ENCODE results near the gene MCOLN1.

GRCh38 chr19:7554565-7554964 lies 32.1 kb downstream of the MCOLN1 start:
- TF ChIP-seq, protein P1, sequence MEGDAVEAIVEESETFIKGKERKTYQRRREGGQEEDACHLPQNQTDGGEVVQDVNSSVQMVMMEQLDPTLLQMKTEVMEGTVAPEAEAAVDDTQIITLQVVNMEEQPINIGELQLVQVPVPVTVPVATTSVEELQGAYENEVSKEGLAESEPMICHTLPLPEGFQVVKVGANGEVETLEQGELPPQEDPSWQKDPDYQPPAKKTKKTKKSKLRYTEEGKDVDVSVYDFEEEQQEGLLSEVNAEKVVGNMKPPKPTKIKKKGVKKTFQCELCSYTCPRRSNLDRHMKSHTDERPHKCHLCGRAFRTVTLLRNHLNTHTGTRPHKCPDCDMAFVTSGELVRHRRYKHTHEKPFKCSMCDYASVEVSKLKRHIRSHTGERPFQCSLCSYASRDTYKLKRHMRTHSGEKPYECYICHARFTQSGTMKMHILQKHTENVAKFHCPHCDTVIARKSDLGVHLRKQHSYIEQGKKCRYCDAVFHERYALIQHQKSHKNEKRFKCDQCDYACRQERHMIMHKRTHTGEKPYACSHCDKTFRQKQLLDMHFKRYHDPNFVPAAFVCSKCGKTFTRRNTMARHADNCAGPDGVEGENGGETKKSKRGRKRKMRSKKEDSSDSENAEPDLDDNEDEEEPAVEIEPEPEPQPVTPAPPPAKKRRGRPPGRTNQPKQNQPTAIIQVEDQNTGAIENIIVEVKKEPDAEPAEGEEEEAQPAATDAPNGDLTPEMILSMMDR (IDR thresholded peaks at IDR 0.05), result no peak
- TF ChIP-seq POLR2AphosphoS5 (IDR thresholded peaks at IDR 0.05) (no peak), EP300 (IDR thresholded peaks at IDR 0.05) (no peak), POLR2A (IDR thresholded peaks at IDR 0.05) (no peak)

All from upper lobe of left lung (tissue), 4 donors.